Measurements from ENCODE around the gene UHRF2.

DNA sequence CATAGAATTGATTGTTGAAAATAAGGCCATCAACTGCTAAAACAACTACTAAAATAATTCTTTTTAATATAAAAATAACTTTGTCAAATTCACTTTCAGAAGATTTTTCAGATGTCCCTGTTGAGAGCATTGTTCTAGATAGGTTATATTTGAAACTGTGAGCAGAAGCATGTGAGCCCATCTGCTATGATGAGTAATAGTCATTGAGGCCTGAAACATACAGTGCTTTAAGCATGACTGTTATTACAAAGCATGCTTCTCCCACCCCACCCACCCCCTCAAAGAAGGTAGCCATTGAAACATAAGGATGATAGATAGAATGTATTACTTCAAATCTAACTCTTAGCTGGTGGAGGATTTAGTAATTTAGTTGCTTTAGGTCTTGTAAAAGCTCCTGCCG is 86.0 kb downstream of the UHRF2 start:
- TF ChIP-seq CTCF (IDR thresholded peaks at IDR 0.05; ENCODE audit: low read length) (no peak), EZH2phosphoT487 (IDR thresholded peaks at IDR 0.05; ENCODE audit: low read length) (no peak), EZH2 (optimal IDR thresholded peaks at IDR 0.05; ENCODE audit: low read depth, low read length) (no peak)

Data from MM.1S (cell line).